Hepatocyte (in vitro differentiated cells): ENCODE data around the gene ARPC1B.

ENCODE experiments used
- EZH2 ChIP-seq: fragments of 200-600 bp; sonication (generic); IDR thresholded peaks from 2 replicates; pipeline ENCODE4 v1.6.1; 2016; ENCODE audit warnings: antibody characterized with exemption, mild to moderate bottlenecking, borderline replicate concordance
- EZH2phosphoT487 ChIP-seq: fragments of 200-600 bp; sonication (generic); IDR thresholded peaks from one replicate; pipeline ENCODE4 v1.6.1; 2018; ENCODE audit warnings: antibody characterized with exemption, mild to moderate bottlenecking, low read depth, moderate library complexity; ENCODE audit not compliant: unreplicated experiment, severe bottlenecking

- TF ChIP-seq EZH2phosphoT487, result no peak
- TF ChIP-seq EZH2, result no peak
Measured at GRCh38 chr7:99433158-99433557, 58.6 kb downstream of the ARPC1B start.
